Loucy (cell line): ENCODE measurements around the gene DBH.

Source experiments
- H2AFZ ChIP-seq: fragments of 200-600 bp; sonication (generic); 2 replicates; pipeline ENCODE4 v1.6.0; 2016; ENCODE audit warnings: antibody characterized with exemption, mild to moderate bottlenecking, low read length, moderate library complexity
- H3F3A ChIP-seq: fragments of 200-600 bp; 2 replicates; pipeline ENCODE4 v1.6.0; 2016; ENCODE audit warnings: antibody characterized with exemption, low read depth, mild to moderate bottlenecking
- H3K27me3 ChIP-seq: fragments of 200-600 bp; sonication (generic); 2 replicates; pipeline ENCODE4 v1.6.1; 2014; ENCODE audit warnings: low read length, mild to moderate bottlenecking; ENCODE audit not compliant: insufficient read depth, poor library complexity, severe bottlenecking
- H3K36me3 ChIP-seq: fragments of 200-600 bp; sonication (generic); 2 replicates; pipeline ENCODE4 v1.6.1; 2016; ENCODE audit warnings: low read length; ENCODE audit not compliant: insufficient read depth
- H3K4me1 ChIP-seq: fragments of 200-600 bp; sonication (generic); 2 replicates; pipeline ENCODE4 v1.5.1; 2014; ENCODE audit warnings: low read length, mild to moderate bottlenecking; ENCODE audit not compliant: insufficient read depth, poor library complexity, severe bottlenecking
- H3K4me2 ChIP-seq: fragments of 200-600 bp; sonication (generic); 2 replicates; pipeline ENCODE4 v1.6.0; 2014; ENCODE audit warnings: antibody characterized with exemption, low read length, low read depth, mild to moderate bottlenecking; ENCODE audit not compliant: poor library complexity, severe bottlenecking
- H3K4me3 ChIP-seq: fragments of 200-600 bp; sonication (generic); 2 replicates; pipeline ENCODE4 v1.5.1; 2014; ENCODE audit warnings: low read length, mild to moderate bottlenecking, mixed read lengths; ENCODE audit not compliant: poor library complexity, severe bottlenecking
- H3K79me2 ChIP-seq: fragments of 200-600 bp; sonication (generic); 2 replicates; pipeline ENCODE4 v1.6.1; 2014; ENCODE audit warnings: low read length; ENCODE audit not compliant: insufficient read depth
- H3K9ac ChIP-seq: fragments of 200-600 bp; sonication (generic); 2 replicates; pipeline ENCODE4 v1.6.0; 2014; ENCODE audit warnings: mild to moderate bottlenecking, low read depth, low read length, moderate library complexity; ENCODE audit not compliant: poor library complexity, severe bottlenecking
- H3K9me2 ChIP-seq: fragments of 200-600 bp; sonication (generic); replicated peaks from 2 replicates; pipeline ENCODE4 v1.6.1; 2016; ENCODE audit warnings: low read depth, low read length, mixed read lengths
- H3K9me3 ChIP-seq: fragments of 200-600 bp; sonication (generic); 2 replicates; pipeline ENCODE4 v1.6.1; 2014; ENCODE audit warnings: mild to moderate bottlenecking, antibody characterized with exemption, low read length, low read depth; ENCODE audit not compliant: insufficient read depth
- H4K20me1 ChIP-seq: fragments of 200-600 bp; sonication (generic); 2 replicates; pipeline ENCODE4 v1.6.0; 2014; ENCODE audit warnings: antibody characterized with exemption, low read length, mild to moderate bottlenecking; ENCODE audit not compliant: insufficient read depth, poor library complexity, severe bottlenecking
- CTCF ChIP-seq: fragments of 200-600 bp; sonication (generic); conservative IDR thresholded peaks from 2 replicates; pipeline ENCODE4 v1.5.1; 2014; ENCODE audit warnings: mild to moderate bottlenecking, antibody characterized with exemption, low read length
- EZH2phosphoT487 ChIP-seq: fragments of 200-600 bp; IDR thresholded peaks from 2 replicates; pipeline ENCODE4 v1.6.1; 2018; ENCODE audit warnings: antibody characterized with exemption, mild to moderate bottlenecking, moderate library complexity, borderline replicate concordance

The DBH gene

GRCh38 chr9:133601746-133602145, 34.4 kb upstream of the DBH start:
- peaks cover 6% of the 10 kb centered on the region for H3K4me1 ChIP-seq
- no peaks in the 10 kb centered on the region for H3K9me2 ChIP-seq
- no peaks in the 10 kb centered on the region for H4K20me1 ChIP-seq
- no peaks in the 10 kb centered on the region for H3K36me3 ChIP-seq
- no peaks in the 10 kb centered on the region for H3K79me2 ChIP-seq
- peaks cover 12% of the 10 kb centered on the region; the same call in 1 of the 2 replicates for H3K9me3 ChIP-seq
- no peaks in the 10 kb centered on the region for H3K27me3 ChIP-seq
- TF ChIP-seq EZH2phosphoT487: no peak
- no peak for TF ChIP-seq CTCF
- no peak overlapping the region for H3K4me2 ChIP-seq
- H3K4me3 ChIP-seq: no peak overlapping the region
- no peak overlapping the region for H3K9ac ChIP-seq
- H3F3A ChIP-seq: no peaks in the 10 kb centered on the region
- H2AFZ ChIP-seq: no peak overlapping the region

- Histone ChIP-seq H4K20me1 (no peaks in the 10 kb centered on the region), H3K4me1 (peaks cover 6% of the 10 kb centered on the region), H2AFZ (no peak overlapping the region), H3K4me3 (no peak overlapping the region), H3K9me2 (no peaks in the 10 kb centered on the region), H3K27me3 (no peaks in the 10 kb centered on the region), H3K9ac (no peak overlapping the region), H3K9me3 (peaks cover 9% of the 10 kb centered on the region; the same call in 1 of the 2 replicates), H3K36me3 (no peaks in the 10 kb centered on the region), H3K79me2 (no peaks in the 10 kb centered on the region), H3K4me2 (no peak overlapping the region), H3F3A (no peaks in the 10 kb centered on the region)
- TF ChIP-seq EZH2phosphoT487 (no peak), CTCF (no peak)
These were observed 33.9 kb upstream of the DBH start for GRCh38 chr9:133602277-133602676.

- H3K27me3 ChIP-seq: no peaks in the 10 kb centered on the region
- no peaks in the 10 kb centered on the region for H3K79me2 ChIP-seq
- no peaks in the 10 kb centered on the region for H4K20me1 ChIP-seq
- no peak overlapping the region for H3K9ac ChIP-seq
- no peak overlapping the region for H2AFZ ChIP-seq
- H3F3A ChIP-seq: no peaks in the 10 kb centered on the region
- H3K36me3 ChIP-seq: no peaks in the 10 kb centered on the region
- H3K9me3 ChIP-seq: no peaks in the 10 kb centered on the region
- peaks cover 6% of the 10 kb centered on the region for H3K4me1 ChIP-seq
- no peaks in the 10 kb centered on the region for H3K9me2 ChIP-seq
- H3K4me2 ChIP-seq: no peak overlapping the region
- no peak overlapping the region for H3K4me3 ChIP-seq
- no peak for TF ChIP-seq EZH2phosphoT487
- no peak for TF ChIP-seq CTCF
These were observed 32.8 kb upstream of the DBH start for GRCh38 chr9:133603135-133603927.
